ENCODE data around the gene JHY.

DNA sequence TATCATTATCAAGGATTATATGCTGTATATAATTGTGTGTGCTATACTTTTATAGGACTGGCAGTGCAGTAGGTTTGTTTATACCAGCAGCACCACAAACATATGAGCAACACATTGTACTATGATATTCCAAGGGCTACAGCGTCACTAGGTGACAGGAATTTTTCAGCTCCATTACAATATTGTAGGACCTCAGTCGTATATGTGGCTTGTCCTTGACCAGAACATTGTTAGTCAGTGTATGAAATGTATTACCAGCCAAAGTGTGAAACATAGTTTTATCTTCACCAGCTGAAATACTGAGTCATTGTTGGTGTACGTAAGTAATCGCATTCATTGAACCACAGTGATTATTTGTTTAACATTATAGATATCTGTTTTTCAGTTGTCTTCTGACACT lies 20.4 kb downstream of the JHY start:
- TF ChIP-seq, protein P1, sequence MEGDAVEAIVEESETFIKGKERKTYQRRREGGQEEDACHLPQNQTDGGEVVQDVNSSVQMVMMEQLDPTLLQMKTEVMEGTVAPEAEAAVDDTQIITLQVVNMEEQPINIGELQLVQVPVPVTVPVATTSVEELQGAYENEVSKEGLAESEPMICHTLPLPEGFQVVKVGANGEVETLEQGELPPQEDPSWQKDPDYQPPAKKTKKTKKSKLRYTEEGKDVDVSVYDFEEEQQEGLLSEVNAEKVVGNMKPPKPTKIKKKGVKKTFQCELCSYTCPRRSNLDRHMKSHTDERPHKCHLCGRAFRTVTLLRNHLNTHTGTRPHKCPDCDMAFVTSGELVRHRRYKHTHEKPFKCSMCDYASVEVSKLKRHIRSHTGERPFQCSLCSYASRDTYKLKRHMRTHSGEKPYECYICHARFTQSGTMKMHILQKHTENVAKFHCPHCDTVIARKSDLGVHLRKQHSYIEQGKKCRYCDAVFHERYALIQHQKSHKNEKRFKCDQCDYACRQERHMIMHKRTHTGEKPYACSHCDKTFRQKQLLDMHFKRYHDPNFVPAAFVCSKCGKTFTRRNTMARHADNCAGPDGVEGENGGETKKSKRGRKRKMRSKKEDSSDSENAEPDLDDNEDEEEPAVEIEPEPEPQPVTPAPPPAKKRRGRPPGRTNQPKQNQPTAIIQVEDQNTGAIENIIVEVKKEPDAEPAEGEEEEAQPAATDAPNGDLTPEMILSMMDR (IDR thresholded peaks at IDR 0.05), result no peak
- no peak for TF ChIP-seq POLR2A (IDR thresholded peaks at IDR 0.05)

Measured in testis (tissue), 2 donors.